HG03342 (cell line): ENCODE measurements around the gene TSPAN4.

ENCODE experiments used
- ATAC-seq: cut with Tn5 transposase; IDR thresholded peaks from one replicate; pipeline ENCODE4 v1.9.1; 2021; ENCODE audit warnings: mild to moderate bottlenecking, moderate library complexity; ENCODE audit not compliant: unreplicated experiment

The TSPAN4 gene

GRCh38 chr11:842370-843002 is at the start of gene TSPAN4, which contains the start of gene POLR2L:
Gene TSPAN4 (plus strand): TSS chr11:842852. CDS start chr11:850305, 7,453 bp downstream.
Gene POLR2L (minus strand): TSS chr11:842529. CDS start chr11:842508, 21 bp downstream.
- peak; percentile 54 for ATAC-seq

- no peak for ATAC-seq
Measured at GRCh38 chr11:792873-793272, 49.8 kb upstream of the TSPAN4 start.

GRCh38 chr11:793556-793955 is 49.1 kb upstream of the TSPAN4 start:
- ATAC-seq, result no peak

GRCh38 chr11:794013-794765 is 48.5 kb upstream of the TSPAN4 start:
- no peak for ATAC-seq

- ATAC-seq, result no peak
Measured at GRCh38 chr11:794766-795633, 47.7 kb upstream of the TSPAN4 start.

- peak; percentile 16 for ATAC-seq
Measured at GRCh38 chr11:795634-796564, 46.8 kb upstream of the TSPAN4 start.

- ATAC-seq, result no peak
Measured at GRCh38 chr11:796565-797295, 45.9 kb upstream of the TSPAN4 start.

GRCh38 chr11:797296-798092 is 45.2 kb upstream of the TSPAN4 start:
- peak; percentile 42 for ATAC-seq

GRCh38 chr11:798093-798713 is 44.4 kb upstream of the TSPAN4 start, which contains the start of gene SLC25A22:
Gene SLC25A22 (minus strand): TSS chr11:798281. CDS start chr11:795006, 3,275 bp downstream.
- peak; percentile 58 for ATAC-seq

- ATAC-seq, result no peak
Measured at GRCh38 chr11:799641-800316, 42.9 kb upstream of the TSPAN4 start.

- ATAC-seq, result no peak
Measured at GRCh38 chr11:800473-800872, 42.2 kb upstream of the TSPAN4 start.

- no peak for ATAC-seq
Measured at GRCh38 chr11:801097-801780, 41.4 kb upstream of the TSPAN4 start.

- ATAC-seq, result no peak
Measured at GRCh38 chr11:802018-802617, 40.5 kb upstream of the TSPAN4 start.

- no peak for ATAC-seq
Measured at GRCh38 chr11:802693-803466, 39.8 kb upstream of the TSPAN4 start.

- ATAC-seq, result no peak
Measured at GRCh38 chr11:803467-803742, 39.2 kb upstream of the TSPAN4 start.
